Tibial nerve (tissue), 4 donors: ENCODE data around the gene CELA1. TPM values are rescaled to one million over a fixed set of nuclear protein-coding genes. Genes with fewer than 3 reads are reported as not detected.

Experiments
- DNase-seq, 2 donors: peaks; one replicate each; pipeline ENCODE4 v3.0.0-alpha.2; 2019; ENCODE audit warnings: low spot score in 2 of 2
- H3K27ac ChIP-seq, 4 donors: fragments of 200-600 bp; sonication (generic) in 3 of 4; one replicate each; pipeline ENCODE4 v1.5.1; 2017 to 2019; ENCODE audit warnings: mild to moderate bottlenecking in 1 of 4
- H3K27me3 ChIP-seq, 2 donors: fragments of 200-600 bp; sonication (generic) in 1 of 2; one replicate each; pipeline versions ENCODE4 v1.5.1 to v1.6.0; 2017 to 2019
- H3K36me3 ChIP-seq, 3 donors: fragments of 200-600 bp; sonication (generic); one replicate each; pipeline ENCODE4 v1.5.1; 2018 to 2019
- H3K4me1 ChIP-seq, 4 donors: fragments of 200-600 bp; sonication (generic) in 3 of 4; one replicate each; pipeline ENCODE4 v1.5.1; 2017 to 2019
- H3K4me3 ChIP-seq, 4 donors: fragments of 200-600 bp; sonication (generic) in 3 of 4; one replicate each; pipeline ENCODE4 v1.5.1; 2017 to 2019; ENCODE audit warnings: mild to moderate bottlenecking in 1 of 4, moderate library complexity in 1 of 4
- H3K9me3 ChIP-seq, 4 donors: fragments of 200-600 bp; sonication (generic) in 3 of 4; one replicate each; pipeline ENCODE4 v1.5.1; 2017 to 2019
- EP300 ChIP-seq, 2 donors: sonication (generic); formaldehyde crosslinking; IDR thresholded peaks; one replicate each; pipeline ENCODE4 v1.6.1; 2017; ENCODE audit warnings: antibody characterized with exemption in 2 of 2, mild to moderate bottlenecking in 1 of 2
- POLR2A ChIP-seq, 2 donors: fragments of 450-650 bp; IDR thresholded peaks; one replicate each; pipeline ENCODE4 v1.6.1; 2017; ENCODE audit warnings: antibody characterized with exemption in 2 of 2, mild to moderate bottlenecking in 2 of 2, moderate library complexity in 2 of 2
- WGBS, 2 donors: methylation state at CpG; one replicate each; pipeline ENCODE4 v1.1.5; 2018; 5-methylcytosine and 5-hydroxymethylcytosine counted together
- total RNA-seq, 4 donors: library from RNA; depleted of rRNA; stranded (reverse); fragments of >200 nt; gene quantifications; one replicate each; pipeline ENCODE4 v1.1.0, GENCODE V29; 2016
- TF ChIP-seq, protein P1 (sequence below), 5 experiments: fragments of 200-600 bp in 3 of 5; fragments of 450-650 bp in 2 of 5; sonication (generic) in 3 of 5; IDR thresholded peaks; one replicate each; pipeline ENCODE4 v1.5.1; 2016 to 2019; ENCODE audit warnings: antibody characterized with exemption in 5 of 5, mild to moderate bottlenecking in 3 of 5, moderate library complexity in 2 of 5

The CELA1 gene
- total RNA-seq, 4 donors from 2014 or later = not detected

GRCh38 chr12:51374361-51374760 is 27.9 kb upstream of the CELA1 start:
- no peak for DNase-seq
- Histone ChIP-seq H3K27me3 (no peaks in the 10 kb centered on the region), H3K36me3 (no peaks in the 10 kb centered on the region), H3K27ac (no peak overlapping the region), H3K9me3 (no peaks in the 10 kb centered on the region), H3K4me1 (peaks cover 0 to 14% (median 2%) of the 10 kb centered on the region in 4 donors), H3K4me3 (no peak overlapping the region)
- no peak for TF ChIP-seq POLR2A (IDR thresholded peaks at IDR 0.05)
- TF ChIP-seq EP300 (IDR thresholded peaks at IDR 0.05) = no peak
- TF ChIP-seq, protein P1, sequence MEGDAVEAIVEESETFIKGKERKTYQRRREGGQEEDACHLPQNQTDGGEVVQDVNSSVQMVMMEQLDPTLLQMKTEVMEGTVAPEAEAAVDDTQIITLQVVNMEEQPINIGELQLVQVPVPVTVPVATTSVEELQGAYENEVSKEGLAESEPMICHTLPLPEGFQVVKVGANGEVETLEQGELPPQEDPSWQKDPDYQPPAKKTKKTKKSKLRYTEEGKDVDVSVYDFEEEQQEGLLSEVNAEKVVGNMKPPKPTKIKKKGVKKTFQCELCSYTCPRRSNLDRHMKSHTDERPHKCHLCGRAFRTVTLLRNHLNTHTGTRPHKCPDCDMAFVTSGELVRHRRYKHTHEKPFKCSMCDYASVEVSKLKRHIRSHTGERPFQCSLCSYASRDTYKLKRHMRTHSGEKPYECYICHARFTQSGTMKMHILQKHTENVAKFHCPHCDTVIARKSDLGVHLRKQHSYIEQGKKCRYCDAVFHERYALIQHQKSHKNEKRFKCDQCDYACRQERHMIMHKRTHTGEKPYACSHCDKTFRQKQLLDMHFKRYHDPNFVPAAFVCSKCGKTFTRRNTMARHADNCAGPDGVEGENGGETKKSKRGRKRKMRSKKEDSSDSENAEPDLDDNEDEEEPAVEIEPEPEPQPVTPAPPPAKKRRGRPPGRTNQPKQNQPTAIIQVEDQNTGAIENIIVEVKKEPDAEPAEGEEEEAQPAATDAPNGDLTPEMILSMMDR (IDR thresholded peaks at IDR 0.05) = no peak
- 52 to 59% methylated on average over 2 of the region's 2 CpGs for WGBS, 2 donors

DNA sequence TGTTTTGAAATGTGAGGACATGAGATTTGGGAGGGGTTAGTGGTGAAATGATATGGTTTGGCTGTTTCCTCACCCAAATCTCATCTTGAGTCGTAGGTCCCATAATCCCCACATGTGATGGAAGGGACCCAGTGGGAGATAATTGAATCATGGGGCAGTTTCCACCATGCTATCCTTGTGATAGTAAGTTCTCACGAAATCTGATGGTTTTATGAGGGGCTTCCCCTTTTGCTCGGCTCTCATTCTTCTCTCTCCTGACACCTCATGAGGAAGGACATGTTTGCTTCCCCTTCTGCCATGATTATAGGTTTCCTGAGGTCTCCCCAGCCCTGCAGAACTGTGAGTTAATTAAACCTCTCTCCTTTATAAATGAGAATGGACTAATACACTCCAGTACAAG is 26.7 kb upstream of the CELA1 start:
- TF ChIP-seq POLR2A (IDR thresholded peaks at IDR 0.05) (no peak), EP300 (IDR thresholded peaks at IDR 0.05) (no peak)
- TF ChIP-seq, protein P1 (IDR thresholded peaks at IDR 0.05) = no peak

DNA sequence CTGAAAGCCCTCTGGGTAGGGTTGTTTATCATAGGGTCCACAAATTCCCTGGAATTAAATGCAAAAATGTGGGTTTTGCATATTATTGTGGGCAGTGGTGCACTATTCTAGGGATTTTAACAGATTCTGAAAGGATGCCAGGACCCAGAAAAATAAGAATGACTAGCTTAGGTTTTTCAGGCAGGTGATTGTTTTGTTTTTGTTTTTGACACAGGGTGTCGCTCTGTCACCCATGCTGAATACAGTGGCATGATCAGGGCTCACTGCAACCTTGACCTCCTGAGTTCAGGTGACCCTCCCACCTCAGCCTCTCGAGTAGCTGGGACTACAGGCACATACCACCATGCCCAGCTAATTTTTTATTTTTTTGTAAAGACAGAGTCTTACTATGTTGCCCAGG is 25.5 kb upstream of the CELA1 start:
- DNase-seq = no peak
- Histone ChIP-seq H3K4me3 (no peak overlapping the region), H3K27me3 (no peaks in the 10 kb centered on the region), H3K27ac (peak overlapping the region; percentile 30 to 88 (median 68)), H3K9me3 (no peaks in the 10 kb centered on the region), H3K36me3 (no peaks in the 10 kb centered on the region), H3K4me1 (peaks cover 0 to 14% (median 4%) of the 10 kb centered on the region in 4 donors)
- TF ChIP-seq, protein P1 (IDR thresholded peaks at IDR 0.05) = no peak
- TF ChIP-seq POLR2A (IDR thresholded peaks at IDR 0.05) = no peak
- no peak for TF ChIP-seq EP300 (IDR thresholded peaks at IDR 0.05)
- WGBS, 2 donors = 69 to 75% methylated on average over 2 of the region's 2 CpGs

More for the DNA sequence above, 26.7 kb upstream of the CELA1 start:
- no peak for DNase-seq
- H3K9me3 ChIP-seq = no peaks in the 10 kb centered on the region
- WGBS, 2 donors = 83 to 85% methylated on average over 3 of the region's 3 CpGs
- peaks cover 0 to 14% (median 4%) of the 10 kb centered on the region in 4 donors for H3K4me1 ChIP-seq
- H3K27me3 ChIP-seq = no peaks in the 10 kb centered on the region
- H3K36me3 ChIP-seq = no peaks in the 10 kb centered on the region
- H3K27ac ChIP-seq = no peak overlapping the region
- no peak overlapping the region for H3K4me3 ChIP-seq

GRCh38 chr12:51371295-51371953 is 24.9 kb upstream of the CELA1 start:
- peaks cover 0 to 14% (median 4%) of the 10 kb centered on the region in 4 donors for H3K4me1 ChIP-seq
- no peaks in the 10 kb centered on the region for H3K27me3 ChIP-seq
- WGBS, 2 donors = 17 to 19% methylated on average over 8 of the region's 8 CpGs
- TF ChIP-seq EP300 (IDR thresholded peaks at IDR 0.05) = peak in 1 of 2 donors; percentile 32
- no peak for TF ChIP-seq POLR2A (IDR thresholded peaks at IDR 0.05)
- TF ChIP-seq, protein P1 (IDR thresholded peaks at IDR 0.05) = no peak
- DNase-seq = peak in 1 of 2 donors; percentile 48
- H3K9me3 ChIP-seq = no peaks in the 10 kb centered on the region
- no peak overlapping the region for H3K4me3 ChIP-seq
- no peaks in the 10 kb centered on the region for H3K36me3 ChIP-seq
- peak overlapping the region; percentile 30 to 88 (median 68) for H3K27ac ChIP-seq

DNA sequence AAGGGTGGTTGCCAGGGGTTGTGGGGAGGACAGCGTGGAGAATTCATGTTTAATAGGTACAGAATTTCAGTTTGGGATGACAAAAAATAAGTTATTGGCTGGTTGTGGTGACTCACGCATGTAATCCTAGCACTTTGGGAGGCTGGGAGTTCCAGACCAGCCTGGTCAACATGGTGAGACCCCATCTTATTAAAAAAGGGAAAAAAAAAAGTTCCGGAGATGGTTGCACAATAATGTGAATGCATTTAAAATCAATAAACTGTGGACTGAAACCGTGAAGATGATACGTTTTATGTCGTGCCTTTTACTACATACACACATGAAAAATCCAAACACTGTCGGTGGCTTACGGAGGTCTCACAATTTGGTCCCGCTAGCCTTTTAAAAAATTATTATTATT is 24.2 kb upstream of the CELA1 start:
- DNase-seq = no peak
- WGBS, 2 donors = 95 to 96% methylated on average over 9 of the region's 9 CpGs
- no peaks in the 10 kb centered on the region for H3K36me3 ChIP-seq

More for the DNA sequence above, 24.2 kb upstream of the CELA1 start:
- H3K27me3 ChIP-seq = no peaks in the 10 kb centered on the region
- TF ChIP-seq, protein P1 (IDR thresholded peaks at IDR 0.05) = no peak
- TF ChIP-seq POLR2A (IDR thresholded peaks at IDR 0.05) = no peak
- no peak for TF ChIP-seq EP300 (IDR thresholded peaks at IDR 0.05)
- H3K4me3 ChIP-seq = no peak overlapping the region
- H3K27ac ChIP-seq = peak overlapping the region in 1 of 4 donors; percentile 36
- peaks cover 0 to 14% (median 4%) of the 10 kb centered on the region in 4 donors for H3K4me1 ChIP-seq
- no peaks in the 10 kb centered on the region for H3K9me3 ChIP-seq
